Vagina (tissue), 2 donors: ENCODE measurements around the gene ZNF578. TPM values are rescaled to one million over a fixed set of nuclear protein-coding genes. Genes with fewer than 3 reads are reported as not detected.
"Not testable (repeated sequence)": the region's sequence is repeated elsewhere in the genome, so short reads cannot be mapped to it uniquely, and the experiment has no call there.

Experiments used
- DNase-seq, 2 donors: peaks; one replicate each; pipeline ENCODE4 v3.0.0-alpha.2; 2017; ENCODE audit errors: extremely low spot score in 2 of 2
- H3K27ac ChIP-seq: fragments of 200-600 bp; sonication (generic); one replicate; pipeline ENCODE4 v1.5.1; 2019
- H3K27me3 ChIP-seq: fragments of 200-600 bp; sonication (generic); one replicate; pipeline ENCODE4 v1.5.1; 2019
- H3K36me3 ChIP-seq, 2 donors: fragments of 200-600 bp; sonication (generic); one replicate each; pipeline ENCODE4 v1.5.1; 2017 to 2019
- H3K4me1 ChIP-seq: fragments of 200-600 bp; sonication (generic); one replicate; pipeline ENCODE4 v1.5.1; 2019
- H3K4me3 ChIP-seq, 2 donors: fragments of 200-600 bp; sonication (generic); 1 replicate in 1 of 2; 2 replicates in 1 of 2; pipeline ENCODE4 v1.5.1; 2016 to 2019
- H3K9me3 ChIP-seq: fragments of 200-600 bp; sonication (generic); one replicate; pipeline ENCODE4 v1.5.1; 2019
- POLR2A ChIP-seq, 2 donors: fragments of 450-650 bp; IDR thresholded peaks; one replicate each; pipeline ENCODE4 v1.6.1; 2017; ENCODE audit warnings: antibody characterized with exemption in 2 of 2, mild to moderate bottlenecking in 2 of 2, moderate library complexity in 2 of 2
- POLR2AphosphoS5 ChIP-seq, 2 donors: sonication (generic); formaldehyde crosslinking; IDR thresholded peaks; one replicate each; pipeline ENCODE4 v1.9.0; 2017; ENCODE audit warnings: antibody characterized with exemption in 2 of 2, mild to moderate bottlenecking in 2 of 2, low read depth in 1 of 2; ENCODE audit not compliant: insufficient read depth in 1 of 2
- intact Hi-C: fragments of 100-400 bp; cut with DNase I; formaldehyde crosslinking; loops from one replicate; pipeline ENCODE4 v1.15.1; 2023
- total RNA-seq: library from RNA; depleted of rRNA; stranded (reverse); fragments of >200 nt; gene quantifications from one replicate; pipeline ENCODE4 v1.2.3, GENCODE V29; 2016
- TF ChIP-seq, protein P1 (sequence below), 3 experiments: fragments of 450-650 bp in 2 of 3; fragments of 200-600 bp in 1 of 3; sonication (generic) in 1 of 3; IDR thresholded peaks; one replicate each; pipeline ENCODE4 v1.5.1; 2017 to 2019; ENCODE audit warnings: antibody characterized with exemption in 3 of 3, mild to moderate bottlenecking in 2 of 3, moderate library complexity in 2 of 3

Gene ZNF578
- total RNA-seq, 1 donor from 2014 or later = 2.5 TPM

DNA sequence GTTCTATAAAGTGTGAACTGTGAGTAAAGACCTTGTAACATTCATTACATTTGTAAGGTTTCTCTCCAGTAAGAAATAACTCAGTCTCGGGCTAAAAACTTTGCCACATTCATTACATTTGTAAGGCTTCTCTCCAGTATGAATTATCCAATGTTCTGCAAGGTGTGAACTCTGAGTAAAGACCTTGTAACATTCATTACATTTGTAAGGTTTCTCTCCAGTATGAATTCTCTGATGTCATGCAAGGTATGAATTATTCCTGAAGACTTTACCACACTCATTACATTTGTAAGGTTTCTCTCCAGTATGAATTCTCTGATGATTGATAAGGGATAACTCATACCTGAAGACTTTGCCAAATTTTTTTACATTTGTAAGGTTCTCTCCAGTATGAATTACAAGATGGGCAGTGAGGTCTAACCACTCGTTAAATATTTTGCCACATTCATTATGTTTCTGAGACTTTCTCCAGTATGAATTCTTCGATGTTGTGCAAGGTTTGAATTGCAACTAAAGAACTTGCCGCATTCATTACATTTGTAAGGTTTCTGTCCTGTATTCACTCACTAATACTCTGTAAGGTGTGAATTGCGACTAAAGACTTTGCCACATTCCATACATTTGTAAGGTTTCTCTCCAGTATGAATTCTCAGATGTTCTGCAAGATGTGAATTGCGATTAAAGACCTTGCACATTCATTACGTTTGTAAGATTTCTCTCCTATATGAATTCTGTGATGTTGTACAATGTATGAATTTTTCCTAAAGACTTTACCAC, 21.2 kb downstream of the ZNF578 start:
- intact Hi-C loops = no loop called here
- no peak for DNase-seq
- H3K27me3 ChIP-seq = no peaks in the 10 kb centered on the region
- TF ChIP-seq POLR2AphosphoS5 (IDR thresholded peaks at IDR 0.05; ENCODE audit: insufficient read depth in 1 of 2, low read depth in 1 of 2) = no peak
- no peak for TF ChIP-seq POLR2A (IDR thresholded peaks at IDR 0.05)
- TF ChIP-seq, protein P1, sequence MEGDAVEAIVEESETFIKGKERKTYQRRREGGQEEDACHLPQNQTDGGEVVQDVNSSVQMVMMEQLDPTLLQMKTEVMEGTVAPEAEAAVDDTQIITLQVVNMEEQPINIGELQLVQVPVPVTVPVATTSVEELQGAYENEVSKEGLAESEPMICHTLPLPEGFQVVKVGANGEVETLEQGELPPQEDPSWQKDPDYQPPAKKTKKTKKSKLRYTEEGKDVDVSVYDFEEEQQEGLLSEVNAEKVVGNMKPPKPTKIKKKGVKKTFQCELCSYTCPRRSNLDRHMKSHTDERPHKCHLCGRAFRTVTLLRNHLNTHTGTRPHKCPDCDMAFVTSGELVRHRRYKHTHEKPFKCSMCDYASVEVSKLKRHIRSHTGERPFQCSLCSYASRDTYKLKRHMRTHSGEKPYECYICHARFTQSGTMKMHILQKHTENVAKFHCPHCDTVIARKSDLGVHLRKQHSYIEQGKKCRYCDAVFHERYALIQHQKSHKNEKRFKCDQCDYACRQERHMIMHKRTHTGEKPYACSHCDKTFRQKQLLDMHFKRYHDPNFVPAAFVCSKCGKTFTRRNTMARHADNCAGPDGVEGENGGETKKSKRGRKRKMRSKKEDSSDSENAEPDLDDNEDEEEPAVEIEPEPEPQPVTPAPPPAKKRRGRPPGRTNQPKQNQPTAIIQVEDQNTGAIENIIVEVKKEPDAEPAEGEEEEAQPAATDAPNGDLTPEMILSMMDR (IDR thresholded peaks at IDR 0.05) = no peak
- H3K27ac ChIP-seq = no peak overlapping the region
- no peak overlapping the region for H3K4me3 ChIP-seq
- H3K36me3 ChIP-seq = peaks cover 0 to 18% of the 10 kb centered on the region in 2 donors
- H3K4me1 ChIP-seq = no peaks in the 10 kb centered on the region
- peaks cover 92% of the 10 kb centered on the region for H3K9me3 ChIP-seq

GRCh38 chr19:52484111-52484743, 30.9 kb downstream of the ZNF578 start:
- H3K27me3 ChIP-seq, H3K27ac ChIP-seq, H3K4me1 ChIP-seq, H3K4me3 ChIP-seq, H3K36me3 ChIP-seq, intact Hi-C loops, DNase-seq: not testable (repeated sequence)
- H3K9me3 ChIP-seq = peaks cover 33% of the 10 kb centered on the region

GRCh38 chr19:52485064-52485463, 31.7 kb downstream of the ZNF578 start:
- peaks cover 27% of the 10 kb centered on the region for H3K9me3 ChIP-seq
- H3K27ac ChIP-seq, H3K4me1 ChIP-seq, intact Hi-C loops, H3K36me3 ChIP-seq, DNase-seq, H3K4me3 ChIP-seq, H3K27me3 ChIP-seq: not testable (repeated sequence)

GRCh38 chr19:52485561-52486240, 32.3 kb downstream of the ZNF578 start:
- H3K4me1 ChIP-seq, intact Hi-C loops, H3K36me3 ChIP-seq, H3K4me3 ChIP-seq, H3K27ac ChIP-seq, H3K27me3 ChIP-seq, DNase-seq: not testable (repeated sequence)
- H3K9me3 ChIP-seq = peaks cover 22% of the 10 kb centered on the region

DNA sequence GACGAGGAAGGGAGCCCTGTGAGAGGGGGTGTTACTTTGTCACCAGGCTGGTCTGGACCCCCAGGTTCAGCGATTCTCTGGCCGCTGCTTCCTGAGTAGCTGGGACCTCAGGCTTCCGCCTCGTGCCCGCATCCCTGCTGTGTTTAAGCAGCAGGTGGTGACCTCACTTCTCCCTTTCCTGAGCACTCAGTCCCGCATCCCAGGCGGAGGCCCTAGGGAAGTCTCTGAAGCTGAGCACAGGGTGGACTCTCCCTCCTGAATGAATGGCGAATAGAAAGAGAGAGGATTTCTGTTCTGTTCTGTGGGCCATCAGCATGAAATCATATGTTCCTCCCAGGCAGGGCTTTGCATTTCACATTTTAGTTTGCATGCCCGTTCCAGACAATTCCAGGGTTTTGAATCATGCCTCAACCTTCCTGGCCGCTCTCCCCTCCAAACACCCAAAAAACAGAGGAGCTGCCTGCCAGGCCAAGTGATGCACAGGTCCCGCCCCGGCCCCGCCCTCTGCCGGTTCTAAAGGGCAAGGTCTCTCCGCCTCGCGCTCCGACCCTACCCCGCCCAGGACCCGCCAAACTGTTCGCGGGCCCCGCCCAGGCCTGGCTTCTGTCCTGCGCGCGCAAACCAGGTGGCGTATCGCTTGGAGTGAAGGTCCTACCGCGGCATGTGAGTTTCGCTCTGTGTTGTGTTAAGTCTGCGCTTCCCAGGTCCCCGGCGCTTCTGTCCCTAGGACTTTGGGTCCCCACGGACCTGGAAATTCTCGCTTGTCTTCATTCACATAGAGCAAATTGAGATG, 39.0 kb downstream of the ZNF578 start:
- intact Hi-C loops = no loop called here
- Histone ChIP-seq H3K27me3 (no peaks in the 10 kb centered on the region), H3K4me3 (peak overlapping the region in 1 of 2 donors; percentile 1), H3K36me3 (no peaks in the 10 kb centered on the region), H3K9me3 (peaks cover 7% of the 10 kb centered on the region), H3K27ac (no peak overlapping the region), H3K4me1 (no peaks in the 10 kb centered on the region)
- TF ChIP-seq POLR2AphosphoS5 (IDR thresholded peaks at IDR 0.05; ENCODE audit: insufficient read depth in 1 of 2, low read depth in 1 of 2) (no peak), POLR2A (IDR thresholded peaks at IDR 0.05) (no peak)
- TF ChIP-seq, protein P1 (IDR thresholded peaks at IDR 0.05) = no peak
- DNase-seq = no peak

DNA sequence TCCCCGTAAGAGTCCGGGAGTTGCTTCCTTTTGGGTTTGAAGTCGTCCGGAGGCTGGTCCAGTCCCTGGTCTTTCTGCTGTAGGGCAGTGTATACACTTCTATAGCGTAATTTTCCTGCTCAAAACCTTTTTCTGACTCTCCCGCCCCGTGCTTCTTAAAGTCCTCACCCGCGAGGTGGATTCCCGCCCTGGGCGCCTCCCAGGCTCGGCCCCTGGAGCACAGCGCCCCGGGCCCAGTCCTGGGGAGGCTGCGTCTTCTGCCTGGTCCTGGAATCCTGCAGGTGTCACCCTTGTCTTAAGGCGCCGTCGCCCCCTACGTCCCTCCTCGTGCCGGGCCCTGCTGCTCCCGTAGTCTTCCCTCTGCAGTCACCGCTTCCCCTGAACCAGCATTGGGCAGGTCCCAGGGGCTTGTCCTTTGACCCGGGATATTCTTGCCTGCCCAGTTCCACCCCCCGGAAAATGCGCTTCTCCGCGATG, 39.7 kb downstream of the ZNF578 start:
- H3K4me1 ChIP-seq = no peaks in the 10 kb centered on the region
- no peaks in the 10 kb centered on the region for H3K36me3 ChIP-seq
- peaks cover 7% of the 10 kb centered on the region for H3K9me3 ChIP-seq
- no peak for DNase-seq
- intact Hi-C loops = no loop called here
- no peak for TF ChIP-seq POLR2AphosphoS5 (IDR thresholded peaks at IDR 0.05; ENCODE audit: insufficient read depth in 1 of 2, low read depth in 1 of 2)
- TF ChIP-seq, protein P1 (IDR thresholded peaks at IDR 0.05) = no peak
- no peak for TF ChIP-seq POLR2A (IDR thresholded peaks at IDR 0.05)
- no peak overlapping the region for H3K27ac ChIP-seq
- no peaks in the 10 kb centered on the region for H3K27me3 ChIP-seq
- peak overlapping the region in 1 of 2 donors; percentile 1 for H3K4me3 ChIP-seq
